T-helper 1 cell (primary cell): ENCODE data around the gene LUZP2.

Experiments
- DNase-seq, 5 donors: peaks; one replicate each; pipeline ENCODE4 v3.0.0-alpha.2; 2012 to 2020

LUZP2 gene

GRCh38 chr11:24572376-24572775 lies 75.5 kb downstream of the LUZP2 start:
- DNase-seq: no peak

- no peak for DNase-seq
Measured at GRCh38 chr11:24574461-24574860, 77.6 kb downstream of the LUZP2 start.

GRCh38 chr11:24575392-24575791 lies 78.5 kb downstream of the LUZP2 start:
- DNase-seq: no peak

GRCh38 chr11:24585192-24585591 lies 88.3 kb downstream of the LUZP2 start:
- no peak for DNase-seq

- DNase-seq: no peak
Measured at GRCh38 chr11:24587635-24588034, 90.8 kb downstream of the LUZP2 start.

- DNase-seq: no peak
Measured at GRCh38 chr11:24588081-24588480, 91.2 kb downstream of the LUZP2 start.

GRCh38 chr11:24589064-24589463 lies 92.2 kb downstream of the LUZP2 start:
- no peak for DNase-seq

GRCh38 chr11:24591283-24591682 lies 94.4 kb downstream of the LUZP2 start:
- no peak for DNase-seq

GRCh38 chr11:24592360-24592759 lies 95.5 kb downstream of the LUZP2 start:
- DNase-seq: no peak

- DNase-seq: no peak
Measured at GRCh38 chr11:24593332-24593731, 96.5 kb downstream of the LUZP2 start.

GRCh38 chr11:24594401-24594800 lies 97.5 kb downstream of the LUZP2 start:
- DNase-seq: no peak

GRCh38 chr11:24598641-24599040 lies 101.8 kb downstream of the LUZP2 start:
- no peak for DNase-seq

GRCh38 chr11:24609192-24610119 lies 112.6 kb downstream of the LUZP2 start:
- no peak for DNase-seq

GRCh38 chr11:24615451-24616160 lies 118.8 kb downstream of the LUZP2 start:
- no peak for DNase-seq

GRCh38 chr11:24617856-24618255 lies 121.0 kb downstream of the LUZP2 start:
- no peak for DNase-seq

GRCh38 chr11:24619900-24620299 lies 123.0 kb downstream of the LUZP2 start:
- no peak for DNase-seq

GRCh38 chr11:24622262-24622661 lies 125.4 kb downstream of the LUZP2 start:
- DNase-seq: no peak

- no peak for DNase-seq
Measured at GRCh38 chr11:24623121-24623520, 126.3 kb downstream of the LUZP2 start.

GRCh38 chr11:24624432-24624831 lies 127.6 kb downstream of the LUZP2 start:
- DNase-seq: no peak

GRCh38 chr11:24625975-24626374 lies 129.1 kb downstream of the LUZP2 start:
- no peak for DNase-seq

GRCh38 chr11:24628224-24628776 lies 131.4 kb downstream of the LUZP2 start:
- no peak for DNase-seq

GRCh38 chr11:24634606-24635160 lies 137.8 kb downstream of the LUZP2 start:
- no peak for DNase-seq

GRCh38 chr11:24635588-24636290 lies 138.9 kb downstream of the LUZP2 start:
- no peak for DNase-seq
